ENCODE results near the gene GRM4.

The GRM4 gene

DNA sequence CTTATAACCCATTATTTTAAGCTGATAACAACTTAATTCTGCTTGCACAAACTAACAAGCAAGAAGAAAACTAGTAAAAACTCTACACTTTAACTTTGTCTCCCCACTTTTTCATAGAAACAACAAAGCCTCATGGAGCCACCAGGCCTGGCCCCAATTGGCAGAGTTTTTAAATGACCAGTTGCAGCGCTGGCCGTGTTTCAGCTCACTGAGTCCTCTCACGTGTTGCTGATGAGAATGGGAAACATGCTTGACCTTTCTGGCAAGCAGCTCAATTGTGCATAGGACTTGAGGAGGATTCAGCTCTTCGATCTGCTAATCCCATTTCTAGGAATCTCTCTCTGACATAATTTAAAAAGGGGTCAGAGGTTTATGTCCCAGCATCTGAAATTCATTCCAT, 24.5 kb upstream of the GRM4 start:
- TF ChIP-seq, protein P1, sequence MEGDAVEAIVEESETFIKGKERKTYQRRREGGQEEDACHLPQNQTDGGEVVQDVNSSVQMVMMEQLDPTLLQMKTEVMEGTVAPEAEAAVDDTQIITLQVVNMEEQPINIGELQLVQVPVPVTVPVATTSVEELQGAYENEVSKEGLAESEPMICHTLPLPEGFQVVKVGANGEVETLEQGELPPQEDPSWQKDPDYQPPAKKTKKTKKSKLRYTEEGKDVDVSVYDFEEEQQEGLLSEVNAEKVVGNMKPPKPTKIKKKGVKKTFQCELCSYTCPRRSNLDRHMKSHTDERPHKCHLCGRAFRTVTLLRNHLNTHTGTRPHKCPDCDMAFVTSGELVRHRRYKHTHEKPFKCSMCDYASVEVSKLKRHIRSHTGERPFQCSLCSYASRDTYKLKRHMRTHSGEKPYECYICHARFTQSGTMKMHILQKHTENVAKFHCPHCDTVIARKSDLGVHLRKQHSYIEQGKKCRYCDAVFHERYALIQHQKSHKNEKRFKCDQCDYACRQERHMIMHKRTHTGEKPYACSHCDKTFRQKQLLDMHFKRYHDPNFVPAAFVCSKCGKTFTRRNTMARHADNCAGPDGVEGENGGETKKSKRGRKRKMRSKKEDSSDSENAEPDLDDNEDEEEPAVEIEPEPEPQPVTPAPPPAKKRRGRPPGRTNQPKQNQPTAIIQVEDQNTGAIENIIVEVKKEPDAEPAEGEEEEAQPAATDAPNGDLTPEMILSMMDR (conservative IDR thresholded peaks at IDR 0.05), result no peak
- H3K27ac ChIP-seq, result no peak overlapping the region

- H3K27ac ChIP-seq, result no peak overlapping the region
- TF ChIP-seq, protein P1 (conservative IDR thresholded peaks at IDR 0.05), result no peak
Observed at GRCh38 chr6:34169897-34170296, 24.0 kb upstream of the GRM4 start.

GRCh38 chr6:34161857-34162515, 16.1 kb upstream of the GRM4 start:
- H3K27ac ChIP-seq, result no peak overlapping the region
- TF ChIP-seq, protein P1 (conservative IDR thresholded peaks at IDR 0.05), result no peak

GRCh38 chr6:34159844-34160243, 14.0 kb upstream of the GRM4 start:
- TF ChIP-seq, protein P1 (conservative IDR thresholded peaks at IDR 0.05), result no peak

GRCh38 chr6:34158876-34159275, 13.0 kb upstream of the GRM4 start:
- TF ChIP-seq, protein P1 (conservative IDR thresholded peaks at IDR 0.05), result no peak

More at GRCh38 chr6:34159844-34160243, 14.0 kb upstream of the GRM4 start:
- H3K27ac ChIP-seq, result no peak overlapping the region

DNA sequence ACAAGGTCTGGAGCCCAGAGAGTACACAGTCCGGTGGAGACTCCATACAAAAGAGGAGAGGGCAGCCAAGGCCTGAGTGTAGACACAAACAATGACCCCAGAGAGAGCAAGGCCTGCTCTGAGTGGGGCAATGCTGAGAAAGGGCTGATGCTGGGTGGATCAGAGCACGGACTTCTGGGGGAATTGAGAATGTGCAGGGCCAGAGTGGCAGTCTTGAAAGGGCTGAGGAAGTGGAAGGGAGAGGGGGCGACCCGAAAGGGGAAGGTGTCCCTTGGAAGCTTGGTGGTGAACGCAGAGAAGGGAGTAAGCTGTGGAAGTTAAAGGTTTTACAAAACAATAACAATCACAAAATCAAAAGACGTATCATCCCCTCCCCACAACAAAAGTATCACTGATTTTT, 12.0 kb upstream of the GRM4 start:
- TF ChIP-seq, protein P1 (conservative IDR thresholded peaks at IDR 0.05), result no peak
- H3K27ac ChIP-seq, result no peak overlapping the region

More at GRCh38 chr6:34158876-34159275, 13.0 kb upstream of the GRM4 start:
- no peak overlapping the region for H3K27ac ChIP-seq

DNA sequence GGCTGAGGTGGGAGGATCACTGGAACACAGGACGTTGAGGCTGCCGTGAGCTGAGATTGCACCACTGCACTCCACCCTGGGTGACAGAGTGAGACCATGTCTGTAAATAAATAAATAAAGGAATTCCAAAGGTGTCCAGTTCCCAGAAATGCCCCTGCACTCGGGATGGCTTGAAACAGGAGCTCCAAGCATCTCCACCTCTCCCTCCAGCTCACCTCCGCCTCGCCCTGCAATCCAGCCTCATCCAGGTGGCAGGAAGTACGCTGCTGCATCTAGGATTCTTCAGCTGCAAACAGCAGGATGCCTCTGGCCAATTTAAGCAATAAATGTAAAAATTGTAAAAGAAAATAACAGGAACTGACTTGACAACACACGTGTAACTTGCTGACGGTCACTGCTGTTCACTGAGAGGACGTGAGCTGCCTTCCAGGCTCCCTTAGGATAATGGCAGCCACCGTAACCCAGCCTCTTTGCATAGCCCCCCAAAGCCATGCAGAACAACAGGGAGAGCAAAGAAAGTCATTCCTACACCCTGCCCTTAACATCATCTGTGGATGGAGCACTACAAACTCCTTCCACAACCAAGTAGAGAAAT, 11.4 kb upstream of the GRM4 start:
- TF ChIP-seq, protein P1 (conservative IDR thresholded peaks at IDR 0.05), result no peak
- H3K27ac ChIP-seq, result no peak overlapping the region
